ENCODE results near the gene SHC3. TPM values are rescaled to one million over a fixed set of nuclear protein-coding genes. Genes with fewer than 3 reads are reported as not detected.

SHC3 gene
- polyA plus RNA-seq, 1 donor: 0.61 TPM

- no peak for DNase-seq (ENCODE audit: low read depth)
Measured at GRCh38 chr9:88957526-88957925, 221.1 kb downstream of the SHC3 start.

Other genes starting within 250 kb of the SHC3 start
- gene S1PR3, start 187.3 kb downstream of the SHC3 start, polyA plus RNA-seq (ENCODE audit: insufficient read length): 24.6 TPM
- 28.3 TPM for gene CKS2, start 132.4 kb upstream of the SHC3 start, polyA plus RNA-seq (ENCODE audit: insufficient read length)
- gene SECISBP2, start 139.7 kb upstream of the SHC3 start, polyA plus RNA-seq (ENCODE audit: insufficient read length): 41.5 TPM

All from forelimb muscle (tissue), 1 donor.